Sigmoid colon (tissue), 7 donors: ENCODE data around the gene LTO1. TPM values are rescaled to one million over a fixed set of nuclear protein-coding genes. Genes with fewer than 3 reads are reported as not detected.
"Not testable (repeated sequence)": the region's sequence is repeated elsewhere in the genome, so short reads cannot be mapped to it uniquely, and the experiment has no call there.

Experiments used
- DNase-seq: peaks from one replicate; pipeline ENCODE4 v3.0.0-alpha.2; 2019
- H3K27ac ChIP-seq, 4 donors: fragments of 200-600 bp; sonication (generic); one replicate each; pipeline ENCODE4 v1.5.1; 2016 to 2019; ENCODE audit warnings: mild to moderate bottlenecking in 1 of 4
- H3K27me3 ChIP-seq, 3 donors: fragments of 200-600 bp; sonication (generic); one replicate each; pipeline ENCODE4 v1.5.1; 2019; ENCODE audit warnings: mild to moderate bottlenecking in 1 of 3
- H3K36me3 ChIP-seq, 4 donors: fragments of 200-600 bp; sonication (generic); one replicate each; pipeline ENCODE4 v1.5.1; 2016 to 2019
- H3K4me1 ChIP-seq, 4 donors: fragments of 200-600 bp; sonication (generic); one replicate each; pipeline ENCODE4 v1.5.1; 2017 to 2019
- H3K4me3 ChIP-seq, 4 donors: fragments of 200-600 bp; sonication (generic); one replicate each; pipeline ENCODE4 v1.5.1; 2017 to 2019; ENCODE audit warnings: mild to moderate bottlenecking in 2 of 4, moderate library complexity in 1 of 4
- H3K9me3 ChIP-seq, 4 donors: fragments of 200-600 bp in 3 of 4; sonication (generic) in 3 of 4; one replicate each; pipeline versions ENCODE4 v1.5.1 to v1.6.1; 2013 to 2019
- CTCF ChIP-seq, 4 experiments: fragments of 450-650 bp in 3 of 4; fragments of 200-600 bp in 1 of 4; IDR thresholded peaks; one replicate each; pipeline ENCODE4 v1.5.1; 2016 to 2019; ENCODE audit warnings: antibody characterized with exemption in 4 of 4, mild to moderate bottlenecking in 3 of 4, moderate library complexity in 2 of 4
- EP300 ChIP-seq, 4 donors: sonication (generic); formaldehyde crosslinking; IDR thresholded peaks; one replicate each; pipeline ENCODE4 v1.6.1; 2017; ENCODE audit warnings: antibody characterized with exemption in 4 of 4
- POLR2A ChIP-seq, 2 donors: fragments of 450-650 bp; IDR thresholded peaks; one replicate each; pipeline ENCODE4 v1.6.1; 2016; ENCODE audit warnings: antibody characterized with exemption in 2 of 2, mild to moderate bottlenecking in 2 of 2, moderate library complexity in 2 of 2
- POLR2AphosphoS5 ChIP-seq, 4 donors: sonication (generic); formaldehyde crosslinking; IDR thresholded peaks; one replicate each; pipeline ENCODE4 v1.6.1; 2017; ENCODE audit warnings: antibody characterized with exemption in 4 of 4
- WGBS, 2 donors: extraction: QIAGEN DNeasy Blood & Tissue Kit; methylation state at CpG; one replicate each; pipeline ENCODE4 v1.1.7; 2013; 5-methylcytosine and 5-hydroxymethylcytosine counted together
- intact Hi-C: fragments of 100-400 bp; cut with DNase I; formaldehyde crosslinking; loops from one replicate; pipeline ENCODE4 v1.15.1; 2023
- polyA plus RNA-seq, 3 donors: library from polyadenylated mRNA; stranded (reverse); fragments of 200-250 nt; gene quantifications; one replicate each; pipeline ENCODE4 v1.2.3, GENCODE V29; 2013
- total RNA-seq, 4 donors: library from RNA; depleted of rRNA; stranded (reverse); fragments of >200 nt; gene quantifications; one replicate each; pipeline ENCODE4 v1.1.0, GENCODE V29; 2016
- donor health status: healthy with polysubstance abuse.
- donor health status: Bipolar disorder and iron deficiency.
- donor health status: healthy.

LTO1 gene
- total and polyA plus RNA-seq, 7 donors: 12.0 to 42.9 (median 20.2) TPM

- Histone ChIP-seq H3K4me1 (no peaks in the 10 kb centered on the region), H3K36me3 (no peaks in the 10 kb centered on the region), H3K27me3 (peaks cover 0 to 21% (median 0%) of the 10 kb centered on the region in 3 donors), H3K27ac (no peak overlapping the region), H3K9me3 (peaks cover 0 to 12% (median 0%) of the 10 kb centered on the region in 4 donors), H3K4me3 (no peak overlapping the region)
- intact Hi-C loops: no loop called here
- TF ChIP-seq POLR2AphosphoS5 (IDR thresholded peaks at IDR 0.05) (no peak), POLR2A (IDR thresholded peaks at IDR 0.05) (no peak), CTCF (IDR thresholded peaks at IDR 0.05) (no peak), EP300 (IDR thresholded peaks at IDR 0.05) (no peak)
- 84 to 86% methylated on average over 14 of the region's 14 CpGs for WGBS, 2 donors
- DNase-seq: no peak
Measured at GRCh38 chr11:69627551-69627950, 47.6 kb downstream of the LTO1 start.

GRCh38 chr11:69625476-69625875, 49.7 kb downstream of the LTO1 start:
- TF ChIP-seq POLR2AphosphoS5 (IDR thresholded peaks at IDR 0.05) (no peak), CTCF (IDR thresholded peaks at IDR 0.05) (no peak), POLR2A (IDR thresholded peaks at IDR 0.05) (no peak), EP300 (IDR thresholded peaks at IDR 0.05) (no peak)
- H3K4me3 ChIP-seq: no peak overlapping the region
- peaks cover 0 to 12% (median 0%) of the 10 kb centered on the region in 4 donors for H3K9me3 ChIP-seq
- DNase-seq: no peak
- H3K27me3 ChIP-seq: peaks cover 0 to 20% (median 0%) of the 10 kb centered on the region in 3 donors
- no peak overlapping the region for H3K27ac ChIP-seq
- WGBS, 2 donors: 88 to 91% methylated on average over 10 of the region's 10 CpGs
- no peaks in the 10 kb centered on the region for H3K36me3 ChIP-seq
- no peaks in the 10 kb centered on the region for H3K4me1 ChIP-seq
- intact Hi-C loops: no loop called here

GRCh38 chr11:69624293-69624692, 50.9 kb downstream of the LTO1 start:
- no peaks in the 10 kb centered on the region for H3K36me3 ChIP-seq
- peaks cover 0 to 4% (median 0%) of the 10 kb centered on the region in 4 donors for H3K9me3 ChIP-seq
- 87 to 95% methylated on average over 1 of the region's 1 CpG for WGBS, 2 donors
- DNase-seq: no peak
- H3K4me3 ChIP-seq: no peak overlapping the region
- peaks cover 0 to 20% (median 0%) of the 10 kb centered on the region in 3 donors for H3K27me3 ChIP-seq
- intact Hi-C loops: no loop called here
- H3K27ac ChIP-seq: no peak overlapping the region
- no peaks in the 10 kb centered on the region for H3K4me1 ChIP-seq
- no peak for TF ChIP-seq EP300 (IDR thresholded peaks at IDR 0.05)
- TF ChIP-seq CTCF (IDR thresholded peaks at IDR 0.05): no peak
- no peak for TF ChIP-seq POLR2A (IDR thresholded peaks at IDR 0.05)
- TF ChIP-seq POLR2AphosphoS5 (IDR thresholded peaks at IDR 0.05): no peak

GRCh38 chr11:69622097-69622681, 53.0 kb downstream of the LTO1 start:
- H3K36me3 ChIP-seq, intact Hi-C loops, H3K4me3 ChIP-seq, H3K9me3 ChIP-seq, DNase-seq, H3K27ac ChIP-seq, H3K4me1 ChIP-seq: not testable (repeated sequence)
- H3K27me3 ChIP-seq: peaks cover 0 to 14% (median 0%) of the 10 kb centered on the region in 3 donors
- WGBS, 2 donors: 79 to 85% methylated on average over 8 of the region's 8 CpGs

- no peak overlapping the region for H3K4me3 ChIP-seq
- no peaks in the 10 kb centered on the region for H3K9me3 ChIP-seq
- H3K27ac ChIP-seq: no peak overlapping the region
- no peaks in the 10 kb centered on the region for H3K36me3 ChIP-seq
- H3K4me1 ChIP-seq: no peaks in the 10 kb centered on the region
- WGBS, 2 donors: 80 to 84% methylated on average over 2 of the region's 2 CpGs
- peaks cover 0 to 8% (median 0%) of the 10 kb centered on the region in 3 donors for H3K27me3 ChIP-seq
- TF ChIP-seq EP300 (IDR thresholded peaks at IDR 0.05): no peak
- no peak for TF ChIP-seq CTCF (IDR thresholded peaks at IDR 0.05)
- no peak for TF ChIP-seq POLR2AphosphoS5 (IDR thresholded peaks at IDR 0.05)
- no peak for TF ChIP-seq POLR2A (IDR thresholded peaks at IDR 0.05)
- DNase-seq: no peak
- intact Hi-C loops: no loop called here
Measured at GRCh38 chr11:69620683-69621290, 54.4 kb downstream of the LTO1 start.
